Liver (tissue), 3 donors: ENCODE data around the gene KIR3DL3.

ENCODE experiments used
- CTCF ChIP-seq: fragments of 150-350 bp; IDR thresholded peaks from 2 replicates; pipeline ENCODE4 v1.5.1; 2017; ENCODE audit warnings: improper control_type of control experiment, low read depth, low read length; ENCODE audit not compliant: missing input control
- EGR1 ChIP-seq, 2 donors: IDR thresholded peaks; 2 replicates each; pipeline ENCODE4 v1.6.1; 2016 to 2018; ENCODE audit warnings: antibody characterized with exemption in 2 of 2, low read depth in 2 of 2
- FOXA1 ChIP-seq: IDR thresholded peaks from 2 replicates; pipeline ENCODE4 v1.6.1; 2016; ENCODE audit warnings: antibody characterized with exemption
- HNF4G ChIP-seq: IDR thresholded peaks from 2 replicates; pipeline ENCODE4 v1.6.1; 2016; ENCODE audit warnings: antibody characterized with exemption
- JUND ChIP-seq, 2 donors: IDR thresholded peaks; 2 replicates each; pipeline ENCODE4 v1.6.1; 2016; ENCODE audit warnings: antibody characterized with exemption in 2 of 2
- RAD21 ChIP-seq, 2 donors: IDR thresholded peaks; 2 replicates each; pipeline ENCODE4 v1.6.1; 2016; ENCODE audit warnings: antibody characterized with exemption in 2 of 2, mild to moderate bottlenecking in 2 of 2
- REST ChIP-seq: IDR thresholded peaks from 2 replicates; pipeline ENCODE4 v1.6.1; 2016; ENCODE audit warnings: antibody characterized with exemption, mild to moderate bottlenecking
- TAF1 ChIP-seq: conservative IDR thresholded peaks from 2 replicates; pipeline ENCODE4 v1.6.1; 2016; ENCODE audit warnings: antibody characterized with exemption, mild to moderate bottlenecking
- TF ChIP-seq, protein P1 (sequence below): IDR thresholded peaks from 2 replicates; pipeline ENCODE4 v1.6.1; 2016; ENCODE audit warnings: antibody characterized with exemption
- donor health status: healthy.
- donor health status: healthy.

DNA sequence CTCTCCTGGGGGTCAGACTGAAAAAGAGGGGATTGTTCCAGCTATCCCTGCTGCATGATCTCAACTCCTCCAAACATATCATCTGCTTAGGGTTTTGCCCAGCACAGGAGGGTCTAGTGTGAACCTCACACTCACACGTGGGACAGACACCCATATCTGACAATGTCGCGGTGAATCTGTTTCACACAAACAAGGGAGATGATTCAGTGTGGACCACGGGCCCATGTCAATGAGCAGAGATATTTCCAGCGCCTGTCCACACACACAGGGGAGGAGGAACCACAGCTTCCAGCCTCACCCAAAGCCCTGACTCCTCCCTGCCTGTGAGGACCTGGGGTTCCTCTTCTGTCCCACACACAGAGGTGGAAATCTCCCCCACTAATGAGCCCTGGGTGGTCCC, 29.6 kb upstream of the KIR3DL3 start:
- TF ChIP-seq CTCF: no peak
- TF ChIP-seq, protein P1, sequence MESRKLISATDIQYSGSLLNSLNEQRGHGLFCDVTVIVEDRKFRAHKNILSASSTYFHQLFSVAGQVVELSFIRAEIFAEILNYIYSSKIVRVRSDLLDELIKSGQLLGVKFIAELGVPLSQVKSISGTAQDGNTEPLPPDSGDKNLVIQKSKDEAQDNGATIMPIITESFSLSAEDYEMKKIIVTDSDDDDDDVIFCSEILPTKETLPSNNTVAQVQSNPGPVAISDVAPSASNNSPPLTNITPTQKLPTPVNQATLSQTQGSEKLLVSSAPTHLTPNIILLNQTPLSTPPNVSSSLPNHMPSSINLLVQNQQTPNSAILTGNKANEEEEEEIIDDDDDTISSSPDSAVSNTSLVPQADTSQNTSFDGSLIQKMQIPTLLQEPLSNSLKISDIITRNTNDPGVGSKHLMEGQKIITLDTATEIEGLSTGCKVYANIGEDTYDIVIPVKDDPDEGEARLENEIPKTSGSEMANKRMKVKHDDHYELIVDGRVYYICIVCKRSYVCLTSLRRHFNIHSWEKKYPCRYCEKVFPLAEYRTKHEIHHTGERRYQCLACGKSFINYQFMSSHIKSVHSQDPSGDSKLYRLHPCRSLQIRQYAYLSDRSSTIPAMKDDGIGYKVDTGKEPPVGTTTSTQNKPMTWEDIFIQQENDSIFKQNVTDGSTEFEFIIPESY: no peak
- TF ChIP-seq RAD21 (IDR thresholded peaks at IDR 0.05): no peak
- TF ChIP-seq JUND (IDR thresholded peaks at IDR 0.05): no peak
- TF ChIP-seq FOXA1: no peak
- TF ChIP-seq REST: no peak
- TF ChIP-seq HNF4G: no peak
- no peak for TF ChIP-seq TAF1
- TF ChIP-seq EGR1 (IDR thresholded peaks at IDR 0.05; ENCODE audit: low read depth in 2 of 2): no peak
